GM13977 (cell line): ENCODE results near the gene EPSTI1.

Experiments
- DNase-seq: peaks from one replicate; pipeline ENCODE4 v3.0.0; 2012; ENCODE audit warnings: low spot score
- in situ Hi-C: fragments of 300-500 bp; cut with MboI; formaldehyde crosslinking; loops from one replicate; pipeline ENCODE4 v1.12.0; 2022; ENCODE audit warnings: low sequenced_read_pairs, low pct_unique_long_range_greater_than_20kb, mixed read lengths, inconsistent platforms; ENCODE audit not compliant: unreplicated experiment
- TF ChIP-seq, protein P1 (sequence below): IDR thresholded peaks from 2 replicates; pipeline ENCODE4 v1.5.1; 2012; ENCODE audit warnings: mild to moderate bottlenecking, control low read depth; ENCODE audit not compliant: insufficient read depth; ENCODE audit errors: extremely low read depth, missing control alignments

Gene EPSTI1

DNA sequence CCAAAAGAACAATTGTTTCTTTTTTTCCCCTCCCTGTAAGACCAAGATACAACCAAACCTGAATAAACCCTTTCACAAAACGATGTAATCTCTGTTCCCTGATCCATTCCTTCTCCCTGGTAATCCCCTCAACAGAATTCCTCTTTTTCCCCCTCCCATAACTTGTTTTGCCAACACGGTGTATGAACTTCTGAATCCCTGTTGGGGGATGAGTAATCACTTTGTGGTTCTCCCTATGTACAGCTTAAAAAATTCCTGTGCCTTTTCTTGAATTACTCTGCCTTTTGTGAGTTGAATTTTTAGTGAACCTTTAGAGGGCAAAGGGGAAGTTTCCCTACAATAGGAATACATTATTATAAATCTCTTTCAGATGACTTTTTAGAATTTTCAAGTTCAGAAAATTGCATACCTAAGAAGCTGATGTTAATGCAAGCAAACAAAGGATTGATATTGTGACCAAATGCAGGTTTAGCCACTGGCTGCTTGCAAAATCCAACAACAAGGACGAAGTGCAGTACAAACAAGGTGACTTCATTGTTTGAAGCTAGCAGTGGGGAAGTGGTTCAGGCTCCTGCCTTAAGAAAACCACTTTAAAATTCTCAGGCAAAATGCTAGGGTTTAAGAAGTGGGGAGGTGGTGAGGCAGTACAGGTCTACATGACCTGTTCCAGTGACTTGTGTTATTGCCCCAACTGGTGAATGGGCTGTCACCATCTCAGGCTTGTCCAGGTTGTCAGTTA, 15.0 kb upstream of the EPSTI1 start:
- DNase-seq: no peak
- TF ChIP-seq, protein P1, sequence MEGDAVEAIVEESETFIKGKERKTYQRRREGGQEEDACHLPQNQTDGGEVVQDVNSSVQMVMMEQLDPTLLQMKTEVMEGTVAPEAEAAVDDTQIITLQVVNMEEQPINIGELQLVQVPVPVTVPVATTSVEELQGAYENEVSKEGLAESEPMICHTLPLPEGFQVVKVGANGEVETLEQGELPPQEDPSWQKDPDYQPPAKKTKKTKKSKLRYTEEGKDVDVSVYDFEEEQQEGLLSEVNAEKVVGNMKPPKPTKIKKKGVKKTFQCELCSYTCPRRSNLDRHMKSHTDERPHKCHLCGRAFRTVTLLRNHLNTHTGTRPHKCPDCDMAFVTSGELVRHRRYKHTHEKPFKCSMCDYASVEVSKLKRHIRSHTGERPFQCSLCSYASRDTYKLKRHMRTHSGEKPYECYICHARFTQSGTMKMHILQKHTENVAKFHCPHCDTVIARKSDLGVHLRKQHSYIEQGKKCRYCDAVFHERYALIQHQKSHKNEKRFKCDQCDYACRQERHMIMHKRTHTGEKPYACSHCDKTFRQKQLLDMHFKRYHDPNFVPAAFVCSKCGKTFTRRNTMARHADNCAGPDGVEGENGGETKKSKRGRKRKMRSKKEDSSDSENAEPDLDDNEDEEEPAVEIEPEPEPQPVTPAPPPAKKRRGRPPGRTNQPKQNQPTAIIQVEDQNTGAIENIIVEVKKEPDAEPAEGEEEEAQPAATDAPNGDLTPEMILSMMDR: no peak

DNA sequence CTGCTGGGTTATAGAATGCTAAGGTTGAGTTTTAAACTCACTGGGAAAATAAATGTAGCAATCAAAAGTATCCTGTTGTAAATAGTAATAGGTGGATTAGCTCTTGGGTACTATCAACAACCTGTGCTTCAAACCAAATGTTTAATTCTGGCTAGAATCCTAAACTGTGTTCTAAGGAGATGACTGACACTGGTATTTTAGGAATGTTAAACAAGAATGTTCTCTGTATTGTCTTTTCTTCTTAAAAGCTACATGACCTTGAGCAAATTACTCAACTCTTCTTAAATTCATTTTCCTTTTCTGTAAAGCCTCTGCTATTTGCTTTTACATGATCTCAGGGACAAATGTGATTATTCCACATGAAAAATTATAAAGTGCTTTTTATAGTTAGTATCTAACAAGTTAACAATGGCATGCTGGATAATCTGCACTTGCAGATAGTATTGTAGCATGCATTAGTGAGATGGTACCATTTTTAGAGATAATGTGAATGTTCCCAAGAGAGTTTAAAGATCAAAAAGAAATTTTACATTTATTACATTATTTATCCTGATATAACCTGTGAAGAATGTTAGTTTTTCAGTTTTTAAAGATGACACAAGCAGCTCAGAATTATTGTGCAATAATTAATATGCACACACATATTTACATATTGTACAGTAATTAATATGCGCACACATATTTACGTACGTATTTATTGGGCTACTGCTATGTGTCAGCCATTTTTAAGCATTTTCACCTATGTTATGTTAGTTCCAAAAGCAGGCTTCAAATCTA, 13.6 kb upstream of the EPSTI1 start:
- TF ChIP-seq, protein P1: no peak
- in situ Hi-C loops: no loop called here

More for the DNA sequence above, 15.0 kb upstream of the EPSTI1 start:
- in situ Hi-C loops: no loop called here

DNA sequence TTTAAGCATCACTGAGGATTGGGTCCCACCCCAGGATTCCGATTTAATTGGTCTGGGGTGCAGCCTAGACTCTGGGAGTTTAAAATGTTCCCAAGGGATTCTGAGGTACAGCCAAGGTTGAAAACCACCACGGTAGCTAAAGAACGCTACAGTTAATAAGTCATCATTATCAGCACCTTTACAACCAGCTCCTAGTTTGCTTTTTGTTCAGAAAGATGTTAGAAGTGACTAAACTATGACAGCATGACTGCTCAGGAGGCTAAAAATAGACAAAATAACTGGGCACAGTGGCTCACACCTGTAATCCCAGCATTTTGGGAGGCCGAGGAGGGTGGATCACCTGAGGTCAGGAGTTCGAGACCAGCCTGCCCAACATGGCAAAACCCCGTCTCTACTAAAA, 11.7 kb upstream of the EPSTI1 start:
- no peak for DNase-seq
- in situ Hi-C loops: no loop called here
- TF ChIP-seq, protein P1: no peak

More for the DNA sequence above, 13.6 kb upstream of the EPSTI1 start:
- no peak for DNase-seq

DNA sequence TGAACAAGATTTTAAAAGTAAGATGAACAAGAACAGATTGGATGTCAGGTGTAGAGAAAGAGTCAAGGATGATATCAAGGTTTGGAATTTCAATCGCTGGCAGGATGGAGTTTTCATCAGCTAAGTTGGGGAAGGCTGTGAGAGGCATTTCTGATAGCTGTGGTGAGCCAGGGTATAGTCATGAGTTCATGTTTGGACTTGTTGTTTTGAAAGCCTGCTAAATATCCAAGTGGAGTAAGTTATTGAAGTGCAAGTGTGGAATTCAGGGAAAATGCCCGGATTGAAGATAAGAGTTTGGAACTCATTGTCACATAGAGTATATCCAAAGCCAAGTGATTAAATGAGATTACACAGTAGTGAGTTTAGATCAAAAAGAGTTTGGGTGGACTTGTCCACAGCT, 11.0 kb upstream of the EPSTI1 start:
- no peak for DNase-seq
- in situ Hi-C loops: no loop called here
- TF ChIP-seq, protein P1: no peak

DNA sequence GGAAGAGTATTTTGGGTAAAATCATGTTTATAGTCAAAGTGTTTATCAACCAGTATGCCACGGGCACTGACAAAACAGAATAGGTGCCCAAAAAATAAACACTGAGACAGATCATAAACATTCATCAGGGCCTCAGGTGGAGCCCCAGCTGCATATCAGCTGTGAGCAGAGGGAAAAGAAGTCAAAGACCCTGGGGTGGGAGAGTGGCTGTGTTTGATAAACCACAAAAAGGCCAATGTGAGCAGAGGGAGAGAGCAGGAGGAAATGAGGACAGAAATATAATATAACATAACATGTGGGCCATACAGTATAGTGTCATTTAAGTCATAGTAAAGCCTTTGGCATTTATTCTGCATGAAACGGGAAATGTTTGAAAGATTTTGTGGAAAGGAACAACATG, 10.0 kb upstream of the EPSTI1 start:
- no peak for DNase-seq
- TF ChIP-seq, protein P1: no peak
- in situ Hi-C loops: no loop called here

DNA sequence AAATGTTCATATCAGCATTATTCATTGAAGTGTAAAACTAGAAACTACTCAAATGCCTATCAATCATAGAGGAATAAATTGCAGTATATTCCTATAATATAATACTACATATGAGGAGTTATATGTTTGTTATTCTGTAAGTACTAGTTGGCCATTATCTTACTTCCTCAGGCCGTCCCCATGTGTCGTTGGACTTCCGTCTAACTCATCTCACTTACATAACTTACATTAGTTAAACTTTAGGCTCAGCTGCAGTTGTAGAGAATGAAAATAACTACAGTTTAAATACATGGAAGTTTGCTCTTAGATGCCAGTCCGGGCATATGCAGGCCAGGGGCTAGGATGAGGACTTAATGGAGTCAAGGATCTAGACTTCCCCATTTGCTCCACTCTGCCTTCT, 8.6 kb upstream of the EPSTI1 start:
- DNase-seq: no peak
- TF ChIP-seq, protein P1: no peak
- in situ Hi-C loops: no loop called here
